HepG2 (cell line): ENCODE results near the gene ANAPC10.

Source experiments
- EP300 ChIP-seq, 3 experiments: sonication (generic) in 1 of 3; formaldehyde crosslinking in 1 of 3; IDR thresholded peaks; 2 replicates each; pipeline versions ENCODE4 v1.5.1 to v1.6.1; 2011 to 2020; ENCODE audit warnings: low read depth in 2 of 3, low read length in 2 of 3, borderline replicate concordance in 1 of 3, improper control_type of control experiment in 1 of 3, mild to moderate bottlenecking in 1 of 3, missing genetic modification reagents in 1 of 3, moderate library complexity in 1 of 3
- MIXL1 ChIP-seq: IDR thresholded peaks from 2 replicates; pipeline ENCODE4 v1.6.1; 2016
- NFIC ChIP-seq: IDR thresholded peaks from 2 replicates; pipeline ENCODE4 v1.6.1; 2012; ENCODE audit warnings: mild to moderate bottlenecking, low read length, inconsistent platforms
- POLR2AphosphoS5 ChIP-seq: IDR thresholded peaks from 2 replicates; pipeline ENCODE4 v1.6.1; 2012; ENCODE audit warnings: low read depth, low read length
- RNF2 ChIP-seq: fragments of 450-650 bp; conservative IDR thresholded peaks from 2 replicates; pipeline ENCODE4 v1.6.1; 2016; ENCODE audit warnings: low read depth
- ZNF350 ChIP-seq: sonication (generic); formaldehyde crosslinking; IDR thresholded peaks from 2 replicates; pipeline ENCODE4 v1.4.0; 2020; ENCODE audit warnings: mild to moderate bottlenecking, low read depth, missing genetic modification reagents, borderline replicate concordance
- TF ChIP-seq, protein P1 (sequence below): IDR thresholded peaks from 2 replicates; pipeline ENCODE4 v1.6.1; 2018; ENCODE audit warnings: missing genetic modification reagents
- TF ChIP-seq, protein P2 (sequence below): sonication (generic); formaldehyde crosslinking; IDR thresholded peaks from 2 replicates; pipeline ENCODE4 v1.5.0; 2020; ENCODE audit warnings: mild to moderate bottlenecking, missing genetic modification reagents, moderate library complexity
- TF ChIP-seq, protein P3 (sequence below): sonication (generic); formaldehyde crosslinking; IDR thresholded peaks from 2 replicates; pipeline ENCODE4 v1.8.1; 2022; ENCODE audit warnings: mild to moderate bottlenecking, missing genetic modification reagents
- TF ChIP-seq, protein P4 (sequence below): sonication (generic); formaldehyde crosslinking; IDR thresholded peaks from 2 replicates; pipeline ENCODE4 v1.4.0; 2020; ENCODE audit warnings: missing genetic modification reagents

DNA sequence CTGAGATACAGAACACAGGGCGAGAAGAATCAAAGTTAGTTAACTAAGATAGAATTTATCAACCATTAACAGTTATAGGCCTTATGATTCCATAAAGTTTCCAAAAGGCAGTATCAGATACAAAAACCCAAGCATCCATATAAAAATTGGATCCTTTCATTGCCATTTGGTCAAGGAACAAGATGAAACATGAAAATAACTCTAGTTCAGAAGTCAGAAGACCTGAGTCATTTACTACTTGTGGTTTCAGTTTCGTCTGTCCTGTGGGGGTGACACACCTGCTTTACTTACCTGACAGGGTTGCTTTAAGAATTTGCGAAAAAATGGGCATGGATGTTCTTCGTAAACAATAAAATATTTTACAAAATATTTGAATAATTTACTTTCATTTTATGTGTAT is 130.8 kb downstream of the ANAPC10 start:
- TF ChIP-seq, protein P1, sequence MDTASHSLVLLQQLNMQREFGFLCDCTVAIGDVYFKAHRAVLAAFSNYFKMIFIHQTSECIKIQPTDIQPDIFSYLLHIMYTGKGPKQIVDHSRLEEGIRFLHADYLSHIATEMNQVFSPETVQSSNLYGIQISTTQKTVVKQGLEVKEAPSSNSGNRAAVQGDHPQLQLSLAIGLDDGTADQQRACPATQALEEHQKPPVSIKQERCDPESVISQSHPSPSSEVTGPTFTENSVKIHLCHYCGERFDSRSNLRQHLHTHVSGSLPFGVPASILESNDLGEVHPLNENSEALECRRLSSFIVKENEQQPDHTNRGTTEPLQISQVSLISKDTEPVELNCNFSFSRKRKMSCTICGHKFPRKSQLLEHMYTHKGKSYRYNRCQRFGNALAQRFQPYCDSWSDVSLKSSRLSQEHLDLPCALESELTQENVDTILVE (CRISPR knock-in tag) = no peak
- TF ChIP-seq, protein P2, sequence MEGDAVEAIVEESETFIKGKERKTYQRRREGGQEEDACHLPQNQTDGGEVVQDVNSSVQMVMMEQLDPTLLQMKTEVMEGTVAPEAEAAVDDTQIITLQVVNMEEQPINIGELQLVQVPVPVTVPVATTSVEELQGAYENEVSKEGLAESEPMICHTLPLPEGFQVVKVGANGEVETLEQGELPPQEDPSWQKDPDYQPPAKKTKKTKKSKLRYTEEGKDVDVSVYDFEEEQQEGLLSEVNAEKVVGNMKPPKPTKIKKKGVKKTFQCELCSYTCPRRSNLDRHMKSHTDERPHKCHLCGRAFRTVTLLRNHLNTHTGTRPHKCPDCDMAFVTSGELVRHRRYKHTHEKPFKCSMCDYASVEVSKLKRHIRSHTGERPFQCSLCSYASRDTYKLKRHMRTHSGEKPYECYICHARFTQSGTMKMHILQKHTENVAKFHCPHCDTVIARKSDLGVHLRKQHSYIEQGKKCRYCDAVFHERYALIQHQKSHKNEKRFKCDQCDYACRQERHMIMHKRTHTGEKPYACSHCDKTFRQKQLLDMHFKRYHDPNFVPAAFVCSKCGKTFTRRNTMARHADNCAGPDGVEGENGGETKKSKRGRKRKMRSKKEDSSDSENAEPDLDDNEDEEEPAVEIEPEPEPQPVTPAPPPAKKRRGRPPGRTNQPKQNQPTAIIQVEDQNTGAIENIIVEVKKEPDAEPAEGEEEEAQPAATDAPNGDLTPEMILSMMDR (CRISPR knock-in tag) = no peak
- TF ChIP-seq EP300 (IDR thresholded peaks at IDR 0.05; ENCODE audit: low read depth in 2 of 2, low read length in 2 of 2) (no peak), EP300 (CRISPR knock-in tag; IDR thresholded peaks at IDR 0.05; ENCODE audit: borderline replicate concordance) (no peak), RNF2 (no peak), ZNF350 (CRISPR knock-in tag) (no peak), NFIC (no peak), MIXL1 (CRISPR knock-in tag) (no peak), POLR2AphosphoS5 (no peak)
- TF ChIP-seq, protein P3, sequence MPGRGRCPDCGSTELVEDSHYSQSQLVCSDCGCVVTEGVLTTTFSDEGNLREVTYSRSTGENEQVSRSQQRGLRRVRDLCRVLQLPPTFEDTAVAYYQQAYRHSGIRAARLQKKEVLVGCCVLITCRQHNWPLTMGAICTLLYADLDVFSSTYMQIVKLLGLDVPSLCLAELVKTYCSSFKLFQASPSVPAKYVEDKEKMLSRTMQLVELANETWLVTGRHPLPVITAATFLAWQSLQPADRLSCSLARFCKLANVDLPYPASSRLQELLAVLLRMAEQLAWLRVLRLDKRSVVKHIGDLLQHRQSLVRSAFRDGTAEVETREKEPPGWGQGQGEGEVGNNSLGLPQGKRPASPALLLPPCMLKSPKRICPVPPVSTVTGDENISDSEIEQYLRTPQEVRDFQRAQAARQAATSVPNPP = no peak
- TF ChIP-seq, protein P4, sequence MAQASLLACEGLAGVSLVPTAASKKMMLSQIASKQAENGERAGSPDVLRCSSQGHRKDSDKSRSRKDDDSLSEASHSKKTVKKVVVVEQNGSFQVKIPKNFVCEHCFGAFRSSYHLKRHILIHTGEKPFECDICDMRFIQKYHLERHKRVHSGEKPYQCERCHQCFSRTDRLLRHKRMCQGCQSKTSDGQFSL (CRISPR knock-in tag) = no peak
